ENCODE measurements around the gene SRMS. TPM values are rescaled to one million over a fixed set of nuclear protein-coding genes. Genes with fewer than 3 reads are reported as not detected.

Gene SRMS
- total and polyA plus RNA-seq, 4 donors = 0.06 TPM; not detected in 3

- DNase-seq (no peak), ATAC-seq (ENCODE audit: insufficient read depth, low FRiP score) (no peak)
- H3K27me3 ChIP-seq (ENCODE audit: control insufficient read depth in 3 of 3, insufficient read depth in 3 of 3, low read length in 2 of 3) = no peaks in the 10 kb centered on the region
- peaks cover 0 to 71% (median 3%) of the 10 kb centered on the region in 4 donors for H3K36me3 ChIP-seq (ENCODE audit: control insufficient read depth in 4 of 4, insufficient read depth in 4 of 4, low read length in 4 of 4)
- H3K27ac ChIP-seq (ENCODE audit: low read depth in 1 of 2, low read length in 1 of 2) = no peak overlapping the region
- H3K4me3 ChIP-seq = no peak overlapping the region
- TF ChIP-seq CTCF (IDR thresholded peaks at IDR 0.05; ENCODE audit: control extremely low read depth, extremely low read depth) = no peak
- H3K9me3 ChIP-seq (ENCODE audit: control insufficient read depth in 4 of 4, insufficient read depth in 3 of 4, low read length in 3 of 4) = peaks cover 0 to 8% (median 0%) of the 10 kb centered on the region in 4 donors
- no peak overlapping the region for H3K9ac ChIP-seq (ENCODE audit: insufficient read depth in 1 of 2, low read length in 2 of 2)
- no peaks in the 10 kb centered on the region for H3K4me1 ChIP-seq (ENCODE audit: control insufficient read depth in 5 of 5, insufficient read depth in 5 of 5, low read length in 5 of 5)
- 96% methylated on average over 43 of the region's 43 CpGs for WGBS, 2 donors
These were observed 18.3 kb upstream of the SRMS start for GRCh38 chr20:63565699-63566335.

GRCh38 chr20:63565021-63565698, 17.6 kb upstream of the SRMS start:
- no peak overlapping the region for H3K4me3 ChIP-seq
- H3K27me3 ChIP-seq (ENCODE audit: control insufficient read depth in 3 of 3, insufficient read depth in 3 of 3, low read length in 2 of 3) = no peaks in the 10 kb centered on the region
- peaks cover 1 to 75% (median 5%) of the 10 kb centered on the region in 4 donors for H3K36me3 ChIP-seq (ENCODE audit: control insufficient read depth in 4 of 4, insufficient read depth in 4 of 4, low read length in 4 of 4)
- H3K9me3 ChIP-seq (ENCODE audit: control insufficient read depth in 4 of 4, insufficient read depth in 3 of 4, low read length in 3 of 4) = peaks cover 0 to 8% (median 0%) of the 10 kb centered on the region in 4 donors
- no peak overlapping the region for H3K9ac ChIP-seq (ENCODE audit: insufficient read depth in 1 of 2, low read length in 2 of 2)
- H3K27ac ChIP-seq (ENCODE audit: low read depth in 1 of 2, low read length in 1 of 2) = no peak overlapping the region
- whole genome bisulfite sequencing, 2 donors = 97 to 98% methylated on average over 61 of the region's 61 CpGs
- DNase-seq (no peak), ATAC-seq (ENCODE audit: insufficient read depth, low FRiP score) (no peak)
- no peak for TF ChIP-seq CTCF (IDR thresholded peaks at IDR 0.05; ENCODE audit: control extremely low read depth, extremely low read depth)
- H3K4me1 ChIP-seq (ENCODE audit: control insufficient read depth in 5 of 5, insufficient read depth in 5 of 5, low read length in 5 of 5) = no peaks in the 10 kb centered on the region

- no peak for TF ChIP-seq CTCF (IDR thresholded peaks at IDR 0.05; ENCODE audit: control extremely low read depth, extremely low read depth)
- Histone ChIP-seq H3K27ac (ENCODE audit: low read depth in 1 of 2, low read length in 1 of 2) (no peak overlapping the region), H3K4me1 (ENCODE audit: control insufficient read depth in 5 of 5, insufficient read depth in 5 of 5, low read length in 5 of 5) (no peaks in the 10 kb centered on the region), H3K27me3 (ENCODE audit: control insufficient read depth in 3 of 3, insufficient read depth in 3 of 3, low read length in 2 of 3) (no peaks in the 10 kb centered on the region), H3K36me3 (ENCODE audit: control insufficient read depth in 4 of 4, insufficient read depth in 4 of 4, low read length in 4 of 4) (peaks cover 3 to 77% (median 6%) of the 10 kb centered on the region in 4 donors), H3K9me3 (ENCODE audit: control insufficient read depth in 4 of 4, insufficient read depth in 3 of 4, low read length in 3 of 4) (peaks cover 0 to 8% (median 0%) of the 10 kb centered on the region in 4 donors), H3K9ac (ENCODE audit: insufficient read depth in 1 of 2, low read length in 2 of 2) (no peak overlapping the region), H3K4me3 (no peak overlapping the region)
- 96% methylated on average over 62 of the region's 62 CpGs for WGBS, 2 donors
- DNase-seq (no peak), ATAC-seq (ENCODE audit: insufficient read depth, low FRiP score) (no peak)
These were observed 16.7 kb upstream of the SRMS start for GRCh38 chr20:63564036-63564810.

Data from lung (tissue), 12 donors.